Mesothelial cell of epicardium (in vitro differentiated cells): ENCODE results near the gene HNRNPAB. TPM values are rescaled to one million over a fixed set of nuclear protein-coding genes. Genes with fewer than 3 reads are reported as not detected.

ENCODE experiments used
- DNase-seq, 2 experiments: peaks; one replicate each; pipeline ENCODE4 v3.0.0; 2021; ENCODE audit warnings: low spot score in 2 of 2; ENCODE audit not compliant: unreplicated experiment in 2 of 2
- H3K27ac Mint-ChIP-seq: 2 replicates; pipeline ENCODE4 v1.8.0; 2021; ENCODE audit warnings: mixed read lengths
- H3K27me3 Mint-ChIP-seq: 2 replicates; pipeline ENCODE4 v1.8.0; 2021; ENCODE audit warnings: low read depth, mixed read lengths
- H3K36me3 Mint-ChIP-seq: 2 replicates; pipeline ENCODE4 v1.8.0; 2021; ENCODE audit warnings: mixed read lengths
- H3K4me1 Mint-ChIP-seq: 2 replicates; pipeline ENCODE4 v1.8.0; 2021; ENCODE audit warnings: mixed read lengths
- H3K4me3 Mint-ChIP-seq: 2 replicates; pipeline ENCODE4 v1.8.0; 2021; ENCODE audit warnings: mild to moderate bottlenecking, moderate library complexity, mixed read lengths
- H3K9me3 Mint-ChIP-seq: 2 replicates; pipeline ENCODE4 v1.8.0; 2021; ENCODE audit warnings: mixed read lengths
- CTCF ChIP-seq: fragments of 200-600 bp; sonication (generic); IDR thresholded peaks from one replicate; pipeline ENCODE4 v1.5.0; 2021; ENCODE audit warnings: antibody characterized with exemption; ENCODE audit not compliant: unreplicated experiment
- total RNA-seq: library from RNA; stranded (reverse); gene quantifications from 3 replicates; pipeline ENCODE4 v1.2.1, GENCODE V29; 2021

The HNRNPAB gene
- total RNA-seq, 1 donor from 2014 or later, result 204 TPM

DNA sequence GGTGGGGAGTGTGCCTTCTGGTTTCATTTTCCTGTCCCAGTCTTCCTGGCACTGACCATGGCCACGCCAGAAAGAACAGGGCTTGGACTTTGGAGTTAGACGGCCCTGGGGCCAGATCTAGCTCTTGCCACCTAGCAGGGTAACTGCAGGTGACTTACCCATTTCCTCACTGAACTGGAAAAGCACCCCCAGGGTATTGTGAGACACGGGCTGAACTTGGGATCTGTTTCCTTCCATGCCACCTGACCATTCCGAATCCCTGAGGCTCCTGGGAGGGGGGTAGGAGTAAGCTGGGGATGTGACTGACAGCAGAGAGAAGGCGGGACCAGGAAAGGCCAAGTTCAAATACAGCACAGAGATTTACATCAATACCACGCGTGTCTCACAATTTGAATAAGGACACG lies 9.4 kb downstream of the HNRNPAB start:
- no peak overlapping the region for H3K27ac Mint-ChIP-seq
- DNase-seq, result no peak
- no peak for TF ChIP-seq CTCF
- no peaks in the 10 kb centered on the region for H3K4me1 Mint-ChIP-seq
- H3K36me3 Mint-ChIP-seq, result peaks cover 25% of the 10 kb centered on the region
- no peaks in the 10 kb centered on the region for H3K9me3 Mint-ChIP-seq
- no peak overlapping the region for H3K4me3 Mint-ChIP-seq
- no peaks in the 10 kb centered on the region for H3K27me3 Mint-ChIP-seq

DNA sequence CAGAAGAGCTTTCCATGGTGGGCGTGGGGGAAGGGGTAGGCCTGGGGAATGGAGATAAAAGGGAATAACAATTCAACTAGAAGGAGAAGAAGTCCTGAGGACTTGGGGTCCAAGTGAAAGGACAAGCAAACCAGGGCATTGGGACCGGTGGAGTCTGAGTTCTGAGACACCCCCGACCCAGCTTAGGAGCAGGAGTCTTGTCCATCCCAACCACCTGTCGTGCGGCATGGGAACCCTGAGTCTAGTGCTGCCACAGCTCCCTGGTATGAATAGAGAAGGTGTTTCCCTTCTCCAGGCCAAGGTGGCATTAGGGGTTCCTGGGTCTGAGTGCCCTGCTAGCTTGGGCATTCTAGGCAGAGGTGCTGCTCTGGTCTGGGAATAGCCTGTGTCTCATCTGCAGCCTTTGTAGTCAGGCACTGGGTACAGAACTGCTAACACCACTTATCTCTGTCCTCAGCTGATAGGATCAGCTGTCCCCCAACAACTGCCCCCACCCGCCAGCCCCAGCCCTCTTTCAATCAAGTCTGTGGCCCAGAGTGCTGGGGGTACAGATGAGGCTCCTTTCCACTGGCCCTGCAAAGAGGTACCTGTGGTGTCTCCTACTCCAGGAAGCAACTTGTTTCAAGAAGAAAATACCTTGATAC lies 9.9 kb downstream of the HNRNPAB start:
- Mint-ChIP-seq H3K4me3 (no peak overlapping the region), H3K27ac (no peak overlapping the region), H3K36me3 (peaks cover 24% of the 10 kb centered on the region), H3K27me3 (no peaks in the 10 kb centered on the region), H3K4me1 (no peaks in the 10 kb centered on the region), H3K9me3 (no peaks in the 10 kb centered on the region)
- no peak for DNase-seq
- TF ChIP-seq CTCF, result no peak

GRCh38 chr5:178215280-178216002 lies 11.1 kb downstream of the HNRNPAB start:
- Mint-ChIP-seq H3K27ac (no peak overlapping the region), H3K36me3 (peaks cover 23% of the 10 kb centered on the region), H3K4me1 (no peaks in the 10 kb centered on the region), H3K4me3 (no peak overlapping the region), H3K27me3 (no peaks in the 10 kb centered on the region), H3K9me3 (no peaks in the 10 kb centered on the region)
- DNase-seq, result no peak
- no peak for TF ChIP-seq CTCF

DNA sequence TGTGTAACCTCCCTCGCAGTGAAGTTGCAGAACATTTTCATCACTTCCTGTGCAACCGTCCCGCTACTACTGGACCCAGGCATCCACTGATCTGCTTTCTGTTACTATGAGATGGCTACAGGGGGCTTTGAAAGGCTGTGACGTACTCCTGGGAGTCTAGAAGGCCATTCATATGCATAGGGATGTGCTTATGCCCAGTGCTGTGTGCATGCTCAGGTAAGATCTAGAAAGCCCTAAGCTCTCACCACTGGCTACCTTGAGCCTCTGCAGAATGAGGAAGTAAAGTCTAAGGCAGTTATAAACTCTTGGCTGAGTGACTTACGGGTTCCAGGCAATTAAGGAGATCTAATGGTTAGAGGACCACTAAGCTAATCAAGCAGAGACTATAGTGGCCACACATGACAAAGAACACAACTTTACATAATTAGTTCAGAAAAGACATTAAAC lies 11.8 kb downstream of the HNRNPAB start:
- no peak for DNase-seq
- H3K27ac Mint-ChIP-seq, result no peak overlapping the region
- H3K27me3 Mint-ChIP-seq, result no peaks in the 10 kb centered on the region
- no peaks in the 10 kb centered on the region for H3K9me3 Mint-ChIP-seq
- H3K36me3 Mint-ChIP-seq, result peaks cover 23% of the 10 kb centered on the region
- no peak for TF ChIP-seq CTCF
- no peak overlapping the region for H3K4me3 Mint-ChIP-seq
- H3K4me1 Mint-ChIP-seq, result no peaks in the 10 kb centered on the region

- H3K4me1 Mint-ChIP-seq, result peaks cover 2% of the 10 kb centered on the region
- no peak overlapping the region for H3K4me3 Mint-ChIP-seq
- H3K9me3 Mint-ChIP-seq, result no peaks in the 10 kb centered on the region
- H3K36me3 Mint-ChIP-seq, result peaks cover 23% of the 10 kb centered on the region
- TF ChIP-seq CTCF, result no peak
- H3K27ac Mint-ChIP-seq, result no peak overlapping the region
- DNase-seq, result no peak
- no peaks in the 10 kb centered on the region for H3K27me3 Mint-ChIP-seq
These were observed 12.4 kb downstream of the HNRNPAB start for GRCh38 chr5:178216779-178217178.
